Cardiac muscle cell (in vitro differentiated cells and primary cell): ENCODE results near the gene DOCK4. TPM values are rescaled to one million over a fixed set of nuclear protein-coding genes. Genes with fewer than 3 reads are reported as not detected.

Experiments used
- DNase-seq, 2 donors: peaks; one replicate each; pipeline versions ENCODE4 v3.0.0 to v3.0.0-alpha.2; 2010 to 2017; ENCODE audit warnings: low read depth in 1 of 2, low spot score in 1 of 2
- H3K27ac ChIP-seq: fragments of 200-600 bp; sonication (generic); 2 replicates; pipeline ENCODE4 v1.5.1; 2016
- H3K27me3 ChIP-seq: fragments of 200-600 bp; sonication (generic); 2 replicates; pipeline ENCODE4 v1.6.0; 2016; ENCODE audit warnings: control low read depth
- H3K36me3 ChIP-seq: fragments of 200-600 bp; sonication (generic); 2 replicates; pipeline ENCODE4 v1.5.1; 2016; ENCODE audit warnings: control low read depth
- H3K4me1 ChIP-seq: fragments of 200-600 bp; sonication (generic); 2 replicates; pipeline ENCODE4 v1.8.1; 2017; ENCODE audit warnings: low read depth, mild to moderate bottlenecking, mixed run types
- H3K4me3 ChIP-seq: fragments of 200-600 bp; sonication (generic); 2 replicates; pipeline ENCODE4 v1.5.1; 2016; ENCODE audit warnings: mild to moderate bottlenecking
- H3K9me3 ChIP-seq: fragments of 200-600 bp; sonication (generic); 2 replicates; pipeline ENCODE4 v1.5.1; 2017; ENCODE audit warnings: low read depth, mild to moderate bottlenecking, control low read depth
- polyA plus RNA-seq: library from polyadenylated mRNA; unstranded; fragments of >200 nt; fragmentation: Nextera tagmentation; extraction: Ambion mirVana; gene quantifications from 2 replicates; pipeline ENCODE4 v1.2.1, GENCODE V29; 2016
- total RNA-seq: library from RNA; depleted of rRNA; stranded (reverse); fragments of >200 nt; gene quantifications from 2 replicates; pipeline ENCODE4 v1.2.3, GENCODE V29; 2016
- TF ChIP-seq, protein P1 (sequence below): IDR thresholded peaks from 2 replicates; pipeline ENCODE4 v1.5.1; 2012; ENCODE audit warnings: low read depth, mild to moderate bottlenecking, low read length

Gene DOCK4
- total and polyA plus RNA-seq, 2 experiments from 2014 or later, result 5.3 to 11.4 TPM

DNA sequence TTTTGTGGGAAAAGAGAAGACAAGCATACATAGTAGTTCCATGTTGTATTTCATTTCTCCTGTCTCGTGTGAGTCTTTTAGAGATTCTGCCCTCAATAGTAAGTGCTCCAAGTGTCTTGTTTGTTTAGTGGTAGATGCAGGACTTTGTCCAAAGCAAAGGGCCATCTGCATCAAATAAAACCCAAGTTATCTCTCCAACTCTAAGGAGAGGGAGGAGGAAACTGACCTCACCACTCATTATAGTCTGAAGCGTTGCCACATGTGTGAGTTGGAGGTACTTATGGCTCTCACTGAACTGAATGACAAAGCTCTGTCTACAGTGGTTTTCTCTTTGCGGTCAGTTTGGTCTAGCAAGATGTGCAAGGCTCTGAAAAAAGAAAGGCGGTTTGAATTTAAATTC is 272.6 kb downstream of the DOCK4 start:
- Histone ChIP-seq H3K9me3 (no peaks in the 10 kb centered on the region), H3K4me1 (no peaks in the 10 kb centered on the region), H3K27me3 (peaks cover 3% of the 10 kb centered on the region), H3K36me3 (no peaks in the 10 kb centered on the region), H3K4me3 (no peak overlapping the region), H3K27ac (no peak overlapping the region)
- TF ChIP-seq, protein P1, sequence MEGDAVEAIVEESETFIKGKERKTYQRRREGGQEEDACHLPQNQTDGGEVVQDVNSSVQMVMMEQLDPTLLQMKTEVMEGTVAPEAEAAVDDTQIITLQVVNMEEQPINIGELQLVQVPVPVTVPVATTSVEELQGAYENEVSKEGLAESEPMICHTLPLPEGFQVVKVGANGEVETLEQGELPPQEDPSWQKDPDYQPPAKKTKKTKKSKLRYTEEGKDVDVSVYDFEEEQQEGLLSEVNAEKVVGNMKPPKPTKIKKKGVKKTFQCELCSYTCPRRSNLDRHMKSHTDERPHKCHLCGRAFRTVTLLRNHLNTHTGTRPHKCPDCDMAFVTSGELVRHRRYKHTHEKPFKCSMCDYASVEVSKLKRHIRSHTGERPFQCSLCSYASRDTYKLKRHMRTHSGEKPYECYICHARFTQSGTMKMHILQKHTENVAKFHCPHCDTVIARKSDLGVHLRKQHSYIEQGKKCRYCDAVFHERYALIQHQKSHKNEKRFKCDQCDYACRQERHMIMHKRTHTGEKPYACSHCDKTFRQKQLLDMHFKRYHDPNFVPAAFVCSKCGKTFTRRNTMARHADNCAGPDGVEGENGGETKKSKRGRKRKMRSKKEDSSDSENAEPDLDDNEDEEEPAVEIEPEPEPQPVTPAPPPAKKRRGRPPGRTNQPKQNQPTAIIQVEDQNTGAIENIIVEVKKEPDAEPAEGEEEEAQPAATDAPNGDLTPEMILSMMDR, result no peak
- DNase-seq, result no peak

DNA sequence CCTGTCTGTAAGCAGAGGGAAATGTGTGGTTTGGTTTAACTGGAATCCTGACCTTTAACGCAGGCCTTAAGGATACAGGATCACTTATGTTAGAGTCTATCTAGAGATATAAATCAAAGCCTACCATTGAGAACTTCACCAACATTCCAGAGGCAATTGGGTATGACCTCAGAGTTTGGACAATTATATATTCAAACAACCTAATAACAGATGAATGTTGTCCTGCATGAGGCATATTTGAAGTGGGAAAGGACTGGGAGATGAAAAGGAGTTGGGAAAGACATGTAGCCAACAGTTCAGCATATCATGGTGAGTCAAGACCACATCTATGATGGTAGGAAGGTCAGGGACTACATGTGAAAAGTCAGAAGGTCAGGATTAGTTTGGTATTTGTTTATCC is 274.2 kb downstream of the DOCK4 start:
- no peaks in the 10 kb centered on the region for H3K4me1 ChIP-seq
- no peak for DNase-seq
- no peak overlapping the region for H3K27ac ChIP-seq
- peaks cover 3% of the 10 kb centered on the region for H3K27me3 ChIP-seq
- no peak overlapping the region for H3K4me3 ChIP-seq
- no peaks in the 10 kb centered on the region for H3K36me3 ChIP-seq
- H3K9me3 ChIP-seq, result no peaks in the 10 kb centered on the region
- TF ChIP-seq, protein P1, result no peak

DNA sequence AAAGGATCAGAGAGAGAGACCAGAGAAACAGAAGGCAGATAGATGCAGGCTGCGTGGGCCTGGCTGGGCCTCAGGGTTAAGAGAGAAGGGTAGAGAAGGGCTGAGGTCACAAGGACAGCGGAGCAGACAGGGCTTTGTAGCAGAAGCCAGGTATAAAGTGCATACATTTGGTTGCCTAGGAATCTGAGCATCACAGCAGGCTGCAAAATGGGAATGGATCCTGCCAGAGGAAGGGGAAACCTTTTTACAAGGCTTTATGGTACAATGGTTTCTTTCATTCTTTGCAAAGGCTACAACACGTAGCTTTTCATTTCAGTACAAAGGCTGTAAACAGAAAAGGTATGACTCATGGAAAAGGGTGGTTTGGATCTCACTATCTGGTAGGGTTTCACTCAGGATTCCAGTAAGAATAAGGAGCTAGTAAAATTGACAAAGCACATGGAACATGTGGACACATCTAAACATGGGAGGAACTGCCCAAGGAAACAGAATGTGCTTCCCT is 275.1 kb downstream of the DOCK4 start:
- Histone ChIP-seq H3K9me3 (no peaks in the 10 kb centered on the region), H3K4me1 (no peaks in the 10 kb centered on the region), H3K27me3 (peaks cover 3% of the 10 kb centered on the region), H3K36me3 (no peaks in the 10 kb centered on the region), H3K4me3 (no peak overlapping the region), H3K27ac (no peak overlapping the region)
- TF ChIP-seq, protein P1, result no peak
- DNase-seq, result peak in 1 of 2 donors; percentile 60

DNA sequence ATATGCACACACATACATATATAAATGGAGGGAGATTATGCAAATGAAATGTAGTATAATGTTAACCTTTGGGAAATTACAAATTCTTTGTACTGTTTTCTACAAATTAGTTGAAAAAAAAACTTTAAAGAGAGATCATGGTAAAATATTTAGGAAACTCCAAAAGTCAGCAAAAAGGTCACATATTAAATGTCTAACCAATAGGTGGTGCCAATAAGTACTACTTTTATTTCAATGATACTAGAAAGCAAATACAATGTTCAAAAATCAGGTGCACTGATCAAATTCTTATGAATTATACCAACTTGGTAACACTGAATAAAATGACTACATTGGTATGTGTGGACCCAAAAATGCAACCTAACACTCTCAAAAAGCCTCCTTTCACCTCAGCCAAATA is 276.9 kb downstream of the DOCK4 start:
- H3K36me3 ChIP-seq, result no peaks in the 10 kb centered on the region
- no peak overlapping the region for H3K4me3 ChIP-seq
- TF ChIP-seq, protein P1, result no peak
- no peak for DNase-seq
- H3K4me1 ChIP-seq, result no peaks in the 10 kb centered on the region
- H3K27ac ChIP-seq, result no peak overlapping the region
- peaks cover 3% of the 10 kb centered on the region for H3K27me3 ChIP-seq
- H3K9me3 ChIP-seq, result no peaks in the 10 kb centered on the region

DNA sequence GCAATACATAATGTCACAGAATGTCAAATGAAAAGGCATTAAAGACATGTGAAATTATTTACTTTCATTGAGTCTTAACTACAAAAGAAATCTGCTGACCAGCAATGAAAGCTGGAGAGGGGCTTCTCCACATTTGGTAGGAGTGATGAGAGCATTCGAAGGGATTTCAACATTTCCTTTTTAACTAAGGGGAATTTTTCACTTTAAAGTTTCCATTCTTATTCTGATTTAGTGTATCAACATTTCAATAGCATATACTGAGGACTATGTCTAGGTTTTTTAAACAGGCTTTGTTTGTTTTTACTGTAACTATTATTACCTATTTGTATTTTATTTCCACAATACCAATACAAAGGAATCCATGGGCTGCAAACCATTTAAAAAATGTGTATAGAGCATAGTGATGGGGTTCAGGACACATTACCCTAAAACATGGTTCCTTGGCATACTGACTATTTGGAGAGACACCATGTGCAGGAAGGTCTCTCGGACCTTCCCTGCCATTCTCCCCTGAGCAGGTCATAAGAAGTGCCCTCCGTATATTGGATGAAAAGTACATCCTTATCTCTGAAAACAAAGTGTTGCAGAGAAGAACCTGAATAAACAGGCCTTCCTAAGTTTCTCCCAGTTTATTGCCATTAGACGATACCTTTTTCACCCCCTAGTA is 278.7 kb downstream of the DOCK4 start:
- no peak overlapping the region for H3K27ac ChIP-seq

More for the DNA sequence above, 278.7 kb downstream of the DOCK4 start:
- no peak overlapping the region for H3K4me3 ChIP-seq
- no peaks in the 10 kb centered on the region for H3K36me3 ChIP-seq
- TF ChIP-seq, protein P1, result no peak
- no peaks in the 10 kb centered on the region for H3K9me3 ChIP-seq
- DNase-seq, result no peak
- no peaks in the 10 kb centered on the region for H3K4me1 ChIP-seq
- H3K27me3 ChIP-seq, result peaks cover 3% of the 10 kb centered on the region
